ENCODE measurements around the gene ZNF500.

DNA sequence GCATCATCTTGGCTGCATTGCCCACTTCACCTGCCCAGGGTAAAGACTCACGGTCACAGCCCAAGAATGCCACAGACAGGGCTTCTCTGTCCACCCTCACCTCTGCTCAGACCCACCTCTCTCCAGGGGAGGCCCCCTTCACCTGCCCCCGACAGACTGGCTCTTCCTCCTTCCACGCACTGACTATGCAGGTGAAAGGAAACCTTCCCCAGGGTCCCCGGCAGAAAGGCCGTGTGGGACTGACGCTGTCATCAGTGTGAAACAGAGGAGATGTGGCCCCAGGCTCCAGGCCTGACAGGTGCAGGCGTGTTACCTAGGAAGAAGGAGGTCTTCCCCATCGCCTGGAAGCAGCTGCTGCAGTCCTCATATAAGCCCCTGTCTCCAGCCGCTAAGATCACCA is 44.8 kb upstream of the ZNF500 start:
- TF ChIP-seq ZBTB21 (tag by site-specific recombination; IDR thresholded peaks at IDR 0.05): no peak
- no peak for TF ChIP-seq CTCF (tag by site-specific recombination; IDR thresholded peaks at IDR 0.05)
- no peak for TF ChIP-seq RBAK (tag by site-specific recombination; IDR thresholded peaks at IDR 0.05)
- TF ChIP-seq YY1 (tag by site-specific recombination; IDR thresholded peaks at IDR 0.05): no peak
- no peak for TF ChIP-seq ZBTB48 (tag by site-specific recombination; IDR thresholded peaks at IDR 0.05)
- TF ChIP-seq ZNF175 (tag by site-specific recombination; IDR thresholded peaks at IDR 0.05): no peak
- no peak for TF ChIP-seq ZNF639 (tag by site-specific recombination; IDR thresholded peaks at IDR 0.05)
- TF ChIP-seq ZNF521 (tag by site-specific recombination; IDR thresholded peaks at IDR 0.05): no peak
- TF ChIP-seq ZBTB7A (tag by site-specific recombination; IDR thresholded peaks at IDR 0.05; ENCODE audit: low read depth): no peak
- no peak for TF ChIP-seq PRDM10 (tag by site-specific recombination; IDR thresholded peaks at IDR 0.05)

Measured in HEK293 (cell line).